CD14-positive monocyte (primary cell): ENCODE measurements around the gene EPC1. TPM values are rescaled to one million over a fixed set of nuclear protein-coding genes. Genes with fewer than 3 reads are reported as not detected.
"Not testable (repeated sequence)": the region's sequence is repeated elsewhere in the genome, so short reads cannot be mapped to it uniquely, and the experiment has no call there.

Experiments
- DNase-seq, 3 donors: peaks; one replicate each; pipeline ENCODE4 v3.0.0-alpha.2; 2011 to 2022
- H2AFZ ChIP-seq: 2 replicates; pipeline ENCODE4 v1.6.0; 2012; ENCODE audit warnings: mild to moderate bottlenecking, low read depth, low read length, inconsistent platforms; ENCODE audit not compliant: insufficient read depth, poor library complexity, severe bottlenecking
- H3K27ac ChIP-seq, 2 donors: 1 replicate in 1 of 2; 2 replicates in 1 of 2; pipeline ENCODE4 v1.5.1; 2012 to 2013; ENCODE audit warnings: low read length in 2 of 2, control low read depth in 1 of 2, inconsistent platforms in 1 of 2, low read depth in 1 of 2, mild to moderate bottlenecking in 1 of 2
- H3K27me3 ChIP-seq, 2 donors: one replicate each; pipeline versions ENCODE4 v1.6.0 to v1.6.1; 2011 to 2013; ENCODE audit warnings: low read length in 2 of 2; ENCODE audit not compliant: control insufficient read depth in 2 of 2, insufficient read depth in 2 of 2
- H3K36me3 ChIP-seq, 2 donors: replicated peaks in 1 of 2; 1 replicate in 1 of 2; 2 replicates in 1 of 2; pipeline versions ENCODE4 v1.5.1 to v1.6.1; 2012 to 2013; ENCODE audit warnings: low read length in 2 of 2, control low read depth in 1 of 2, inconsistent platforms in 1 of 2, mild to moderate bottlenecking in 1 of 2; ENCODE audit not compliant: insufficient read depth in 2 of 2, control insufficient read depth in 1 of 2
- H3K4me1 ChIP-seq, 2 donors: 1 replicate in 1 of 2; 2 replicates in 1 of 2; pipeline versions ENCODE4 v1.5.1 to v1.6.1; 2012 to 2013; ENCODE audit warnings: low read length in 2 of 2, control low read depth in 1 of 2, inconsistent platforms in 1 of 2, mild to moderate bottlenecking in 1 of 2, moderate library complexity in 1 of 2; ENCODE audit not compliant: insufficient read depth in 2 of 2, control insufficient read depth in 1 of 2
- H3K4me2 ChIP-seq: replicated peaks from 2 replicates; pipeline ENCODE3; 2012; ENCODE audit warnings: low read length, moderate library complexity, mild to moderate bottlenecking; ENCODE audit not compliant: poor library complexity, severe bottlenecking; ENCODE audit errors: extremely low read depth
- H3K4me3 ChIP-seq, 3 experiments: fragments of 200-600 bp in 1 of 3; sonication (generic) in 1 of 3; replicated peaks in 1 of 3; 1 replicate in 2 of 3; 2 replicates in 1 of 3; pipeline ENCODE4 v1.5.1; 2011 to 2013; ENCODE audit warnings: low read length in 3 of 3, mild to moderate bottlenecking in 3 of 3, control low read depth in 2 of 3, low read depth in 2 of 3, inconsistent platforms in 1 of 3, moderate library complexity in 1 of 3
- H3K79me2 ChIP-seq: 2 replicates; pipeline ENCODE4 v1.6.0; 2012; ENCODE audit warnings: mild to moderate bottlenecking, control low read depth, inconsistent platforms, low read length, moderate library complexity; ENCODE audit not compliant: insufficient read depth
- H3K9ac ChIP-seq: 2 replicates; pipeline ENCODE4 v1.6.0; 2017; ENCODE audit warnings: low read length, mild to moderate bottlenecking; ENCODE audit not compliant: insufficient read depth, poor library complexity, severe bottlenecking
- H3K9me3 ChIP-seq, 2 donors: replicated peaks in 1 of 2; 1 replicate in 1 of 2; 2 replicates in 1 of 2; pipeline versions ENCODE4 v1.5.1 to v1.6.1; 2012 to 2013; ENCODE audit warnings: low read length in 2 of 2, control low read depth in 1 of 2; ENCODE audit not compliant: control insufficient read depth in 1 of 2, insufficient read depth in 1 of 2
- H4K20me1 ChIP-seq: 2 replicates; pipeline ENCODE4 v1.6.0; 2012; ENCODE audit warnings: mild to moderate bottlenecking, low read length, control low read depth, moderate library complexity; ENCODE audit not compliant: insufficient read depth
- H3K27ac Mint-ChIP-seq, 7 donors: one replicate each; pipeline ENCODE4 v1.8.0; 2020; ENCODE audit warnings: mild to moderate bottlenecking in 7 of 7, mixed read lengths in 7 of 7, moderate library complexity in 6 of 7, inconsistent platforms in 2 of 7
- H3K27me3 Mint-ChIP-seq, 3 donors: one replicate each; pipeline ENCODE4 v1.8.0; 2021 to 2022; ENCODE audit warnings: low read depth in 3 of 3, mild to moderate bottlenecking in 3 of 3, mixed read lengths in 3 of 3, moderate library complexity in 3 of 3, inconsistent platforms in 1 of 3
- H3K36me3 Mint-ChIP-seq, 2 donors: one replicate each; pipeline ENCODE4 v1.8.0; 2020; ENCODE audit warnings: mixed read lengths in 2 of 2, inconsistent platforms in 1 of 2, mild to moderate bottlenecking in 1 of 2
- H3K4me1 Mint-ChIP-seq: one replicate; pipeline ENCODE4 v1.8.0; 2020; ENCODE audit warnings: mild to moderate bottlenecking, mixed read lengths
- H3K4me3 Mint-ChIP-seq, 2 donors: one replicate each; pipeline ENCODE4 v1.8.0; 2020; ENCODE audit warnings: mild to moderate bottlenecking in 2 of 2, mixed read lengths in 2 of 2, moderate library complexity in 1 of 2
- H3K9me3 Mint-ChIP-seq, 7 donors: one replicate each; pipeline ENCODE4 v1.8.0; 2020 to 2022; ENCODE audit warnings: mixed read lengths in 7 of 7, mild to moderate bottlenecking in 6 of 7, moderate library complexity in 6 of 7, inconsistent platforms in 2 of 7
- WGBS: methylation state at CpG from one replicate; pipeline ENCODE4 v1.1.5; 2013; ENCODE audit warnings: missing lambda C conversion rate; ENCODE audit not compliant: insufficient coverage; 5-methylcytosine and 5-hydroxymethylcytosine counted together
- intact Hi-C, 2 donors: fragments of 100-400 bp; cut with micrococcal nuclease; formaldehyde crosslinking; loops; one replicate each; pipeline versions ENCODE4 v1.15.0 to v1.15.1; 2023
- polyA plus RNA-seq, 3 donors: library from polyadenylated mRNA; depleted of rRNA in 1 of 3; unstranded in 2 of 3; stranded (reverse) in 1 of 3; fragments of 300-500 nt in 2 of 3; fragments of >200 nt in 1 of 3; fragmentation: Illumina TruSeq in 2 of 3; gene quantifications; 1 replicate in 2 of 3; 2 replicates in 1 of 3; pipeline ENCODE4 v1.2.3, GENCODE V29; 2012 to 2021
- TF ChIP-seq, protein P1 (sequence below): fragments of 200-600 bp; IDR thresholded peaks from one replicate; pipeline ENCODE4 v1.8.0; 2022; ENCODE audit warnings: antibody characterized with exemption, mild to moderate bottlenecking

The EPC1 gene
- polyA plus RNA-seq, 3 donors = 28.3 to 60.8 (median 31.0) TPM

DNA sequence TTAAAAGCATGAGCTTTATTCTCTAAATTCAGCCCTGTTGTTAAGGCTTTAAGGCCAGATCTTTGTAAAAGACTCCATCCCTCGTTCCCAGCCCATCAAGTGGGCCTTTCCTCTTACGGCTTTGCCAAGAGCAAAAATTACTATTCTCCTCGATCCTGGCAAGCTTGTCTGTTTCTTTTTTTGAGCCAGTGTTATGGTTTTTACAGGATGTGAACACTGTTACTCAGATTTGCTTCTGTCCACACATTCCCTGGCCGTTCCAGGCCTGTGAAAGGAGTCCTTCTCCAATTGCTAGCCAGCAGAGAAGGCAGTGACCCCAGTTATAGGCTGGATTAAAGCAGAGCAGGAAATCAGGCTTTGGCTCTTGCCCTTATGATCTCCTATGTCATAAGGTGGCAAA lies 47.0 kb upstream of the EPC1 start:
- no peaks in the 10 kb centered on the region for H3K36me3 ChIP-seq
- no peaks in the 10 kb centered on the region for H3K79me2 ChIP-seq
- WGBS = 100% methylated on average over 2 of the region's 4 CpGs
- H3K4me1 ChIP-seq = no peaks in the 10 kb centered on the region
- no peaks in the 10 kb centered on the region for H3K27me3 ChIP-seq
- no peak overlapping the region for H3K4me3 Mint-ChIP-seq
- H3K4me2 ChIP-seq = no peak overlapping the region
- intact Hi-C loops = no loop called here
- no peaks in the 10 kb centered on the region for H3K4me1 Mint-ChIP-seq
- no peaks in the 10 kb centered on the region for H4K20me1 ChIP-seq
- no peaks in the 10 kb centered on the region for H3K9me3 ChIP-seq
- H3K4me3 ChIP-seq = no peak overlapping the region
- peaks cover 0 to 3% (median 1%) of the 10 kb centered on the region in 3 donors for H3K27me3 Mint-ChIP-seq
- DNase-seq = no peak
- H3K9ac ChIP-seq = no peak overlapping the region
- H3K9me3 Mint-ChIP-seq = peaks cover 0 to 2% (median 0%) of the 10 kb centered on the region in 7 donors
- H3K36me3 Mint-ChIP-seq = no peaks in the 10 kb centered on the region
- TF ChIP-seq, protein P1, sequence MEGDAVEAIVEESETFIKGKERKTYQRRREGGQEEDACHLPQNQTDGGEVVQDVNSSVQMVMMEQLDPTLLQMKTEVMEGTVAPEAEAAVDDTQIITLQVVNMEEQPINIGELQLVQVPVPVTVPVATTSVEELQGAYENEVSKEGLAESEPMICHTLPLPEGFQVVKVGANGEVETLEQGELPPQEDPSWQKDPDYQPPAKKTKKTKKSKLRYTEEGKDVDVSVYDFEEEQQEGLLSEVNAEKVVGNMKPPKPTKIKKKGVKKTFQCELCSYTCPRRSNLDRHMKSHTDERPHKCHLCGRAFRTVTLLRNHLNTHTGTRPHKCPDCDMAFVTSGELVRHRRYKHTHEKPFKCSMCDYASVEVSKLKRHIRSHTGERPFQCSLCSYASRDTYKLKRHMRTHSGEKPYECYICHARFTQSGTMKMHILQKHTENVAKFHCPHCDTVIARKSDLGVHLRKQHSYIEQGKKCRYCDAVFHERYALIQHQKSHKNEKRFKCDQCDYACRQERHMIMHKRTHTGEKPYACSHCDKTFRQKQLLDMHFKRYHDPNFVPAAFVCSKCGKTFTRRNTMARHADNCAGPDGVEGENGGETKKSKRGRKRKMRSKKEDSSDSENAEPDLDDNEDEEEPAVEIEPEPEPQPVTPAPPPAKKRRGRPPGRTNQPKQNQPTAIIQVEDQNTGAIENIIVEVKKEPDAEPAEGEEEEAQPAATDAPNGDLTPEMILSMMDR = no peak
- no peak overlapping the region for H3K27ac ChIP-seq
- no peak overlapping the region for H2AFZ ChIP-seq
- no peak overlapping the region for H3K27ac Mint-ChIP-seq

DNA sequence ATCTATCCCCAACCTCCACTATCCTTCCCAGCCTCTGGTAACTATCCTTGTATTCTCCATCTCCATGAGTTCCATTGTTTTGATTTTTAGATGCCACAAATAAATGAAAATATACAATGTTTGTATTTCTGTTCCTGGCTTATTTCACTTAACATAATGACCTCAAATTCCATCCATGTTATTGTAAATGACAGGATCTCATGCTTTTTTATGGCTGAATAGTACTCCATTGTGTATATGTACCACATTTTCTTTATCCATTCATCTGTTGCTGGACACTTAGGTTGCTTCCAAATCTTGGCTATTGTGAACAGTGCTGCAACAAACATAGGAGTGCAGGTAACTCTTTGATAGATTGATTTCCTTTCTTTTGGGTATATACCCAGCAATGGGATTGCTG lies 45.3 kb upstream of the EPC1 start:
- H3K9me3 ChIP-seq, H3K4me3 ChIP-seq, H3K4me1 ChIP-seq, H3K36me3 ChIP-seq, H3K9ac ChIP-seq, H4K20me1 ChIP-seq, H3K27ac Mint-ChIP-seq, intact Hi-C loops, DNase-seq, H3K36me3 Mint-ChIP-seq, H3K79me2 ChIP-seq, H3K27me3 ChIP-seq, H3K27me3 Mint-ChIP-seq, H2AFZ ChIP-seq, H3K9me3 Mint-ChIP-seq, H3K4me1 Mint-ChIP-seq, H3K4me3 Mint-ChIP-seq, H3K4me2 ChIP-seq, H3K27ac ChIP-seq: not testable (repeated sequence)
